Activated CD4-positive, alpha-beta T cell treated with anti-CD3 and anti-CD28 coated beads for 48 hours (primary cell): Measurements from ENCODE around the gene ZNF678.
"Not testable (repeated sequence)": the region's sequence is repeated elsewhere in the genome, so short reads cannot be mapped to it uniquely, and the experiment has no call there.

Source experiments
- DNase-seq: peaks from one replicate; pipeline ENCODE4 v3.0.0-alpha.2; 2020

Gene ZNF678

DNA sequence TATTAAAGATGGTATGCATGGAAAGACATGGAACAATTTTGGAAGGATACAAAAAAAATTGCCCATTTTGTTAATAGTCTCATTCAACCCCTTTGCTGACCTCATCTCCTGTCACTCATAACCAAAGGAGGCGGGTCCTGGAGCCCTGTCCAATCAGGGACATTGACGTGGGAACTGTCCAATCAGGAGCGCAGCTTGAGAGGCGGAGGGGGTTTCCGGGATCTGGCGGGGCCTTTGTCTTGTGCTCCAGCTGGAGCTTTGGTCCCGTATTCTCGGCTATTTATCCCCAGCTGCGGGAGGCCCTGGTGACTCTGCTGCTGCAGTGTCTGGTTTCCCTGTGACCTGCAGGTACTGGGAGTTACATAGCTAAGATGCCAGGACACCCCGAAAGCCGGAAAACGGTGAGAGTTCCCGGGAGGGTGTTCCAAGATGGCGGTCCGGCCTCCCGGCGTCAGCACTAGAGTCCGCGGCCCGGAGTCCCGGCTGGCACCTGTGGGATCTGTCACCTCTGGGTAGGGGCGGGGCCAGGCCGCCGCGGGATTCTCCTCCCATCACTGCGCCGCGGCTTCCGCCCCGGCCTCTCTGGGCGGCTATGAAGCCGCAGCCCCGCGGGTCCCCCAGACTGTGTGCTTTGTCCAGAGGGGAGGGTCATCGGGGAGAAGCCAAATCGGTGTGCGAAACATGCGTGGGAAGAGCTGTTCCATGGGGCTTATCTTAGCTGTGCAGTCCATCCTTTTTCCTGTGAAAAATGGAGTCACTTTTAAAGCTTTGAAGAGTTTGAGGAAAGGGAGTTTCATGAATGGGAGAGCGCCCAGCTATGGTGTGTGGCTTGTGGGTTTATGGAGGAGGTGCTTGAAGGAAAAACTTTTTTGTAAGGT, at the start of gene ZNF678:
Gene ZNF678, plus strand, starts transcription at position 233 of the 878 bp plus-strand sequence. CDS start 87,436 bp downstream, outside the sequence.
- peak; percentile 93 for DNase-seq

DNA sequence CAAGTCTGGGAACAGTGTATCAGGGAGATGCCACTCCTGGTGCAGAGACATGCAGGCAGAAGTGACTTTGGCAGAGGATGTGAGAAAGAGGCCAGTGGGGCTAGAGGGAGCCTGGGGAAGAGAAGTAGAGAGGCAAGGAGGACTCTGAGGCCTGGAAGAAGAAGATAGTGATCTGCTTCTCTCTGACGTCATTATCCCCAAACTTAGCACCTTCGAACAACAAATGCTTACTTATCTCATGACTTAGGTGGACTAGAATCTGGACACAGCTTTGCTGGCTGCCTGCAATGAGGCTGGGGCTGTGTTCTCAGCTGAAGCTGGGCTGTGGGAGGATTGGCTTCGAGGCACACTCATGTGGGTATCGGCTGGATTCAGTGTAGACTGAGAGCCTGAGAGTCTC, 44.5 kb upstream of the ZNF678 start:
- DNase-seq, result no peak

DNA sequence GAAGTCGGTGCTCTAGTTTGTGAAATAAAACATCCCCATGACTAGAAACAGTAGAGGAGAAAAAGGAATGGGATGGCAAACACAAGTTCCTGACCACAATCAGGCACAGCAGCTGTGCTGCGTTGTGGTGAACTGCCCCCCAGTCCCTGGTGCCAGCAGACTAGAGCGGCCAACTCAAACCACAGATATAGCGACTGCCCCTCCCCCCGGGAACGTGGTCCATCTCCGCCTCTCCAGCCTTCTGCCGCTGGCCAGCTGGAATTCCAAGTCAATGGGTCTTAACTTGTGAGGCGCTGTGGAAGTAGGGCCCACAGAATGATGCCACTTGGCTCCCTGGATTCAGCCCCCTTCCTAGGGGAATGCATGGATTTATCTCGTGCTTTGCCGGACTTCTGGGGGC, 41.6 kb upstream of the ZNF678 start:
- no peak for DNase-seq

DNA sequence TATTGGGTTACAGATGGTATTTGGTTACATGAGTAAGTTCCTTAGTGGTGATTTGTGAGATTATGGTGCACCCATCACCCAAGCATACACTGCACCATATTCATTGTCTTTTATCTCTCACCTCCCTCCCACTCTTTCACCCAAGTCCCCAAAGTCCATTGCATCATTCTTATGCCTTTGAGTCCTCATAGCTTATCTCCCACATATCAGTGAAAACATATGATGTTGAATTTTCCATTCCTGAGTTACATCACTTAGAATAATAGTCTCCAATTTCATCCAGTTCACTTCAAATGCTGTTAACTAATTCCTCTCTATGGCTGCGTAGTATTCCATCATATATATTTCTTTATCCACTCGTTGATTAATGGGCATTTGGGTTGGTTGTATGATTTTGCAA, 36.8 kb upstream of the ZNF678 start:
- no peak for DNase-seq

DNA sequence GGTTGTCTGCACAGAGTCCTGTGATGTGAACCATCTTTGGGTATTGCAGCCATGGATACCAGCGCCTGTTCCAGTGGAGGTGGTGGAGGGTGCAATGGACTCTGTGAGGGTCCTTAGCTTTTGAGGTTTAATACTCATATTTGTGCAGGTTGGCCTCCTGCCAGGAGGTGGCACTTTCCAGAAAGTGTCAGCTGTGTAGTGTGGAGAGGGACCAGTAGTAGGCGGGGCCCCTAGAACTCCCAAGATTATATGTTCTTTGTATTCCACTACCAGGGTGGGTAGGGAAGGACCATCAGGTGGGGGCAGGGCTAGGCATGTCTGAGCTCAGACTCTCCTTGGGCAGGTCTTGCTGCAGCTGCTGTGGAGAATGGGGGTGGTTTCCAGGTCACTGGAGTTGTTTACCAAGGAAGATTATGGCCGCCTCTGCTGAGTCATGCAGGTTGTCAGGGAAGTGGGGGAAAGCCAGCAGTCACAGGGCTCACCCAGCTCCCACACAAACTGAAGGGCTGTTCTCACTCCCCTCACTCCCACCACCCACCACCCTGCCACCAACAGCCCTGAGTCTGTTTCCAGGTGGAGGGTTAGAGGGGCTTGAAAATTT, 31.2 kb upstream of the ZNF678 start:
- no peak for DNase-seq

DNA sequence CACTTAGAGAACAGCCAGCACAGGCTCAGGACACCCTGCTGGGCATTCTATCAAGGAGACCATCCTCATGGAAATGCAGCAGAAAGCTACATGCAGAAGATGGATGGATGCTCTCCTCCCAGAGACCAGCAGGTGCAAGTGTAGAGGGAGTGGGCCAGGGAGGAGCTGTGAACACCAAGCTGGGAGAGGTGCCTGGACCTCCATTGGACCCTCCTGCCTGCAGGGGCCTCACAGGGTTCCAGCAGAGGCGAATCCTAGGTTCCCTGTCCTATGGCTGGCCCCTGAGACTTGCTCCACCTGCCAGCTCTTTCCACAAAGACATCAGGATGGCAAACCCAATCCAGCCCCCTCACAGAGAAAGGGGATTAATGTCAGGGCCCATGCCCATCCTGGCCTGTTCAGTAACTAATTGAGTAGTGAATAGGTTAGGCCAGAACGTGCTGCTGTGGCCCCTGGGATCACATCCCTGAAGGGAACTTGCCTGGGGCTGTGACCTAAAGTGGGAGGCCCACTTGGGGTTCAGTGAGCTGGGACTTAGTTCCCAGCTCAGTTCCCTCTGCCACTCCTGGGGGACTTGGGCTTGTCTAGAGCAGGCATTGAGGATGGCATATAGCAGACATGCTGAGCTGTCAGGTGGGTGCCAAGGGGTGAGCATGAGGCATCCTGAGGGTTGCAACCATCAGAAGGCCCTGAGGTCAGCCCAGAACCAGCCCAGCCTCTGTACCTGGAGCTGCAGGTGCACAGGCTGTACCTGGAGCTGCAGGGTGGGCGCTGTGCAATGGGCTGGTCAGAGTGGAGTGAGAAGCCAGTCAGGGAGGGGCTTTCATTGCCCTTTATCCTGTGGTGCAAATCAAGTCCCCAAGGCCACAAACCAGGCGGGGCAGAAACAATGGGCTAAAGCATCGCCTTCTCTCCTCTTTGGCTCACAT, 22.9 kb upstream of the ZNF678 start:
- DNase-seq, result no peak

DNA sequence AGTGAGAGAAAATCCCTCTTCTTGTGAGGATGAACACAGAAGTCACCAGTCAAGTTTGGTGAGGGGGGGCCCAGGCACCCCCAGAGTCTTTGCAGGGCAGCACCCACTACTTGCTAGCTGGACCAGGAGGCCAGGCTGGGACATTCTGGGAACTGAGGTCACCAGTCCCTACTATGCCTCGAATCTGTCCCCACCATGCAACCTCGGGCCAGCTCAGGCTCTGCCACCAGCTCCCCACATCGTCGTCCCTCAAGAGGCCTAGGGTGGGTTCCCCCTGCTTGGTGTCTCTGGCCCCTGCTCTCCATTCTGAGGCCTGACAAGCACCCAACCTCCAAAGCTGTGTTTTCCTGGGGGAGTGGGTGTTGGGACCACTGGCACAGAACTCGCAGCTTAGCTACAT, 22.2 kb upstream of the ZNF678 start:
- no peak for DNase-seq

DNA sequence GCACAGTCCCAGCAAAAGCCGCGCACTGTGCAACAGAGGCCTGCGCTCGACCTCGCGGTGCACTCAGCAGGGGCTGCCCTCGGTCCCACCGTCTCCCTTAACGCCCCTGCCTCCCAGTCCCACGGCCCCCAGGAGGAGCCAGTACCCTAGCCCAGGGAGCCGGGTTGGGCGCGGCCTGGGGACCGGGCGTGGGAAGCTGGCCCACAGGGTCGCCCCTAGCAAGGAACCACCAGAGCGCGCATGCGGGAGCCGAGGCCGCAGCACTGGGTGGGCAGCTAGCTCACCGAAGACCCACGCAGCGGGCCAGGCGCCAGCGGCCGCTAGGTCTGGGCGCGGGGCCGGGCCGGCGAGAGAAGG, 21.6 kb upstream of the ZNF678 start:
- no peak for DNase-seq

DNA sequence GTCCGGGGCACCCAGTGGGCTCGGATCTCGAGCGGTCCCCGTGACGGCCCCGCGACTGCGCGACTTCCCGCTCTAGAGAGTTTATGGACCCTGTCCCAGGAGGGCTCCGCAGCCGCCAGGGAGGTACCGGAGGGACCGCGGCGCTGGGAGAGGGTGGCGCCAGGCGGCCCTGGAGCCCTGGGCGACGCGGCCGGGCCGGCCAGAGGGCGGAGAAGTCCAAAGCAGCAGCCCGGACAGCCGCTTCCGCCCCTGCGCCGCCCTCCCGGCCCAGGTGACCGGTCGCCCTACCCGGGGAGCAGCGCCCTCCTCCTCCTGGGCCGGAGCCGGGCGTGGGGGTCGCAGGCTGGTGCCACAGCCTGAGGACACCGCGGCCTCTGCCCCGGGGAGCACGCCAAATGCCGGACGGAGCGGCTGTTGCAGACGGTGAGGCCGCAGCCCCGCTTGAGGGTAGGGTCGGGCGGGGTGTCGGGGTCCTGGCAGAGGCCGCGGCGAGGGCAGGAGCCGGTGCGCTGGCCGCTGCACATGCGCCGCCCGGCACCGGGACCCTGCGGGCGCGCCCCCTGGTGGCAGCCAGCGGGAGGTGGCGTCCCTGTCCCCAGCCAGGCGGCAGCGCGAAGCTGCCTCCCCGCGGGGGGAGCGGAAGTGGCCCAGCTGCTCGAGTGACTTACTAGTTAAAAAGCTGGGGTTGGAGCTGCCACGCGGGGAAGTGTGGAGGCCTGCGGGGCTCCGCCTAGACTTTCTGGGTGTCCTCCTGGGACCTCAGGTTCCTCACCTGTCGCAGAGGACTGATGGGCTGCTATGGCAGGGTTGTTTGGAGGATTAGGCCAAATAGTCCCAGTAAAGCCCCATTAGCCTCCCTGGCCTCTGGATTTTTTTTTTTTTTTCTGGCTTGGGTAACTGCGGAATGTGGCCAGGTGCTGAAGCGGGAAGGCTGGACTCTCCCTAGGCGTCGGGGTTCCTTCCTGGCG, 20.9 kb upstream of the ZNF678 start:
- DNase-seq, result peak; percentile 91

DNA sequence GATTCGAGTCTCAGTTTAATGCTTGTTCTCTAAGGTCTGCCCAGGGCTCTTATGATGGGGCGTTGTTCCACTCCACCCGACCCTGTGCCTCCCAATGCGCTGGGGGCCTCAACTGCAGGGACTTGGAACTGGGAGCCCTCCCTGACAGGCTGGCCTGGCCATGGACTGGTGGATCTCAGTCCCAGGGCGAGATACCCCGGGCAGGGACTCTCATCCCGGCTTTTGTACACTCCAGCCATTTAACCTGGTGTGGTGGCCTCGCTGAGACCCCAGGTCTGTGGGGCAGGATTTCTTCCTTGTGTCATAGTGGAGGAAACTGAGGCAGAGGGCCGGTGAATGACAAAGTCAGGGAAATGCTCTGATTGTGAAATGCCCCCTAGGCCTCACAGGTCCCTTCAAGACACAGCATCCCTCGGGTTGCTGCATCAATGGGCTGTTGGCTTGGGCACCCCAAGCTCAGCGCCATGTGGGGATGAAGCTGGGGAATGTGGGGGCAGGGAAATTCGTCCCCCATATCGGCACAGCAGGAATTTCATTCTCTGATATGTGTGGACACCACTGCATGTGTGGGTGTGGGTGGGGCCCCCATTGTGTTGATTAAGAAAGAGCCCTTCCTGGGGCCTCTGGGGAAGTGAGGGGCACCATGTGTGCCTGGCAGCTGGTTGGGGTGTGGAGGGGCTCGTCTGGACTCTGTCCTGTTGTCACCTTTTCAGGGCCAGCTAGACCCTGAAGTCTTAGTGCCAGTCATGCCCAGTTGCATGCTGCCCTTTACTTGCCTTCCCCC, 19.9 kb upstream of the ZNF678 start:
- DNase-seq, result no peak

DNA sequence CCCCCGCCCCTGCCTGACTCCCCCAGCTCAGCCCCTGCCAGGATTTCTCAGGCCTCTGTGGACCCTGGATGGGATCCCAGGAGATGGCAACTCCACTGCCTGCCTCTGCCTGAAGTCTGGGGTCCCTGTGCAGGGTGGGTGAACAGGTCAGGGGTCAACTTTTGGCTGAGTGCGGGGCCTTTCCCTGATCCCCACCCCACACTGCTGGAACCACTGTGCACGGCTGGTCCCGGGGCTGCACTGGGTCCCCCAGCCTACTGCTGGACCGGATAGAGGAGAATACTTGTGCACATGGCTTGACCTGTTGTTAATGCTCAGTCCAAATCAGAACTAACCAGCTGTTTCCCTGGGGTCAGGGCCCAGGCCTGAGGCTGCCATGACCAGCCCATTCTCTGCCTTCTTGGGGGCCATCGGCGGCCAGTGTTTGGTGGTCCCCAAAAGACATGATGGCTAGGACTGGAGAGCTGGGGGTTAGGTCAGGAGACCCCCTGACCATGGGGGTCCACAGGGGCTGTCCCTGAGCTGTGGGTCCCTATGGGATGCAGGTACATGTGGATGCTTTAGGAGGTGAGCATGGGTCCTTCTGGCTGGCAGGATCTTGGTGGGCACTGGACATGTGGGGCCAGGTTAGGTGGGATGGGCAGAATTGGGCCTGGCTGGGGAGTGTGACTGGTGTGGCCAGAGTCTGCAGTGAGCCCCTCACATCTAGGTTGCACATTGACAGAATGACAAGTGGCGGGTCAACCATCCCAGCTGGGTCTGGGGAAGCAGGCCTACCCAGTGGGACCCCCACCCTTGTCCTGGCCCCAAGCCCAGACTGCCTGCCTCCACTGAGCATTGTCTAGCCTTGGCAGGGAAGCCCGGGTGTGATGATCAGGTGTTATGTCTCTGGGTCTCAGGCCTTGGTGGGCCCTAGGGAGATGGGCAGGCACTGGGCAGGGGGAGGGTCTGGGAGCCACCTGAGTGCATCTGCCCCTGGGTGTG, 19.0 kb upstream of the ZNF678 start:
- no peak for DNase-seq

DNA sequence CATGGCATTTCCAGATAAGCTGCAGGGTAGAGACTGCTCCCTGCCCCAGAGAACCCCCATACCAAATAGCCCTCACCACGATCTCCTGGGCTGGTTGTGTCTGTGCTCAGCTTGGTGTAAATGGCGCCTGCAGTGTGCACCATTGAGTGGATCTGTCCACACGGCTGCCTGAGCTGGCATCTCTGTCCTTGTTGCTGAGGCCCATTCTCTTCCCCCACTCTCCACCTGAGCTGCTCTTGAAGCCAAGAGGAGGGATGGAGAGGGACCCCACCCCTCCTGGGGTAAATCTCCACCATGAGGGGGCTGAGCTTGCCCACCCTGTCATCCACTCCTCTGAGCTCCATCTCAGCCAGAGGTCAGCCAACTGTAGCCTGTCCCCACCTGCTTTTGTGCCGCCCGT, 18.0 kb upstream of the ZNF678 start:
- DNase-seq, result no peak

DNA sequence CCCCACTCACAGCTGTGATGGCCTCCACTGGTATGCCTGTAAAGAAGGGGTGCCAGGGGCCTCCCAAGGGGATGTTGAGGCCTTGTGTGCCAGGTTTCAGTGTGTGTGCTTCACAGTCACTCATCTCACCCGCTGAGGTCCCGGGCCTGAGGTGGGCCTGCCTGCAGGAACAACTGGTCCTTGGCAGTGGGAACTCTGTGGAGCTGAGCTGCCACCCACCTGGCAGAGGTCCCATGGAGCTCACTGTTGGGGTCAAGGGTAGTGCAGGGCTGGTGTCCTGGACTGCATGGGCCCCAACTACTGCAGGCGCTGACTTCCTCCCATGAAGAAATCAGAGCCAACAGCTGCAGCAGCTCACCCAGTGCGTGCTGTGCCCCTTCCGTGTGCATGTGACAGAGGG, 17.3 kb upstream of the ZNF678 start:
- no peak for DNase-seq

DNA sequence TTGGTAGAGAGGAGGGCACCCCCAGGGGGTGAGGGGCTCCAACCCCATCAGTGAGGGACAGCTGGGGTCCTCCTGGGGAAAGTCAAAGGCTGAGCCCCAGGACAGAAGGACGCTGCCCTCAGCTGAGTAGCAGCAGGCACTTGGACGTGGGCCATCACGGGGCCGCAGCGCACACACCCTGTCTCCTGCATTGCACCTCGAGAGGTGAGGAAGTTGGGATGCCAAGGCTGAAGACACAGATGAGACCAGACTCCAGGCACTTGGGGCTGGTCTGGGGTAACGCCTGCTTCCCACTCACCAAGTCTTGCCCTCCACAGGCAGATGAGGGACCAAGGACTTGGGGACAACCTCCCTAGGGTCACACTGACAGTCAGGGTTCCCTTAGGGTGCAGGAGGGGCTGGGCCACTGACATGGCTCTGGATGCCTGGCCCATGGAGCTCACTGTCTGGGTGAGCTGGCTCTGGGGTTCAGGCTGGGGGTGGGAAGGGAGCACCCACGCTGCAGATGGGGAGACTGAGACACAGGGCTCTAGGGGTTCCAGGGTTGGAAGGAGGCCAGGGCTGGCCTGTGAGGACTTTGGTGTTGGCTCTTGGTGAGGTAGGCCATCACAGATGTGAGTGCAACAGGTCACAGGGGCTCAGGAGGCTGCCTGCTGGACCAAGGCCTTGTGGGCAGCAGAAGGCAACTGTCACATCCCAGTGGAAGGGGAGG, 16.6 kb upstream of the ZNF678 start:
- no peak for DNase-seq

DNA sequence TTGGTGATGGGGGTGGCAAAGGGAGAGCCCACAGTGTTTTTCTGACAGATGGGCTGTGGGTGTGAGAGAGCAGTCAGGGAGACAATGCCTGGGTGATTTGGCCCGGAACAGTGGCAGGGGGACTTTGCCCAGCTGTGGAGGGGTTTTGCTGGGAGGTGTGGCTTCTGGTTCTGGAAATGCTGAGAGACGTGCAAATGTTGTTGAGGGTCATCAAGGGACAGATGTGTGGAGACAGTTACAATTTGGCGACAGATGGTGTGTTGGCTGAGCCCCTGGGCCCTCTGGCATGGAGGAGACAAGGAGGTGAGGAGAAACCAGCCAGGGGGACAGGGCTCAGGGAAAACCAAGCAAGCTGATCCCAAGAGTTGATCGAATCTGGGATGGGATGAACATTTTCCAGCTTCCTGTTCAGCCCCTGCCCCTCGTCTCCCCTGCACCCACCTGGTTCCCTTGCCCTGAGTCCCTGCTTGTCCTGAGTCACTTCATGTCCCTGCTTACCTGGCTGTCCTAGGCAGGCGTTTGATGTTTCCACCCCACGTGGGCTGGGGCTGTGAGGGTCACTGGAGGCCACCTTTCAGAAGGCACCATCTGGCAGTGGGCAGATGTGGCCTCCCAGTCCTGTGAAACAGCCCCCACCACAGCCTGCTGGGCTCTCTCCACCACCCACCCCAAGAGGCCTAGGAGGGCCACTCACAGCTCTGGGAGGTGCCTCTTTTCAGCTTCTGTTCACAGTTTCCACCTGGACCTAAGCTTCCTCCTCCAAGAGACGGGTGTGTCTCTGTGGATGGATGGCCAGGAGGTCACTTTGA, 15.8 kb upstream of the ZNF678 start:
- no peak for DNase-seq

DNA sequence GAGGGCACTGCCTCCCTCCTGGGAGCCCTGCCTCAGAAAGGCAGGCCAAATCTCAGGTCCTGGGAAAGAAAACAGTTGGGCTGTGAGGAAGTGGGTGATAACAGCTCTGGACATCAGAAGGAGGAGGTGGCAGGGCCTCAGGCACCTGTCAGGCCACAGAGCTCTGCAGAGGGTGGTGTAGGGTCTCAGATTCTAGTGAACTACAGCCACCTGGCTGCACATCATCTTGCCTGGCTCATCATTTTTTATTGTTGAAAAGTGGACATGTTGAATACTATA, 15.3 kb upstream of the ZNF678 start:
- no peak for DNase-seq

DNA sequence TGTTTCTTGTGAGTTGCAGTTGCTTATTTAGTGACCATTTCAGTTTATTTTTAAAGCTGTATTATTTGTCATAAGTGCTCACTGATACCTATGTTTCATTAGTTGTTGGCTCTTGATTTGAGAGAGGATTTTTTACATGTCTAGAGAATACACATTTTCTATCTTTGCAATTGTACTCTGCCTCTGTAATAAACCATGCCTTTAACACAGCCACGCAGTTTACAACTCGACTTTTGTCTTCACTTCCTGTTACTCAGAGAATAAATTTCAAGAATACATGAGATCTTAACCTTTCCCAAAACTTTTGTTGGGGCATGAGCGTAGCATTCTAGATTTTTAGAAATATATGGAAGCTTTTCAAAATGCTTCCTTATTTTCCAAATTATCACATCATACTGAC, 14.9 kb upstream of the ZNF678 start:
- DNase-seq, result no peak

DNA sequence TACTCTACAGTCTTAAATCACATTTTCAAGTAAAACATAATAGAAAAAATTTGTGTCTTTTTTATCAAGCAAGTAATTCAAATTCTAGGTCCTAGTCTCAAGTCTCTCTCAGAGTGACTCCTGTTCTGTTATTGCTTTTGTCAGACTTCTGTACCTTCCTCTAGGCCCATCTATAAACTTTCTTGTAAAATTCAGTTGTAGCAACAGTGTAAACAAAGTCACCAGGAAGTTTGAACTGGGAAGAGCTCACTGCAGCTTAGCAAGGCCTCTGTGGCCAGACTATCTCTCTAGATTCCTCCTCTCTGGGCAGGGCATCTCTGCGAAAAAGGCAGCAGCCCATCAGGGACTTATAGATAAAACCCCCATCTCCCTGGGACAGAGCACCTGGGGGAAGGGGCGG, 13.5 kb upstream of the ZNF678 start:
- DNase-seq, result no peak

DNA sequence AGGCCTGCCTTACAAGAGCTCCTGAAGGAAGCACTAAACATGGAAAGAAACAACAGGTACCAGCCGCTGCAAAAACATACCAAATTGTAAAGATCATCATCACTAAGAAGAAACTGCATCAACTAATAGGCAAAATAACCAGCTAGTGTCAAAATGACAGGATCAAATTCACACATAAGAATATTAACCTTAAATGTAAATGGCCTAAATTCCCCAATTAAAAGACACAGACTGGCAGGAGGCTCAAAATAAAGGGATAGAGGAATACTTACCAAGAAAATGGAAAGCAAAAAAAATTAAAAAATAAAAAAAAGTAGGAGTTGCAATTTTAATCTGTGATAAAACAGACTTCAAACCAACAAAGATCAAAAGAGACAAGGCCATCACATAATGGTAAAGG, 11.5 kb upstream of the ZNF678 start:
- DNase-seq, result not testable (repeated sequence)
